GM18861 (cell line): ENCODE measurements around the gene TXK.

Experiments
- ATAC-seq: cut with Tn5 transposase; IDR thresholded peaks from one replicate; pipeline ENCODE4 v1.9.1; 2021; ENCODE audit not compliant: unreplicated experiment

The TXK gene

GRCh38 chr4:48025005-48025404 lies 109.0 kb downstream of the TXK start:
- no peak for ATAC-seq

GRCh38 chr4:48024522-48024921 lies 109.5 kb downstream of the TXK start:
- no peak for ATAC-seq

GRCh38 chr4:48022192-48022799 lies 111.8 kb downstream of the TXK start:
- ATAC-seq: no peak

- ATAC-seq: no peak
These were observed 113.0 kb downstream of the TXK start for GRCh38 chr4:48021100-48021499.

GRCh38 chr4:48018112-48018511 lies 115.9 kb downstream of the TXK start:
- ATAC-seq: no peak

- ATAC-seq: no peak
These were observed 116.9 kb downstream of the TXK start for GRCh38 chr4:48017108-48017571.
